A549 treated with CpdA at 1 μM for 4 hours (cell line): ENCODE measurements around the gene PRSS38. TPM values are rescaled to one million over a fixed set of nuclear protein-coding genes. Genes with fewer than 3 reads are reported as not detected.

Experiments used
- total RNA-seq: library from RNA; stranded (reverse); fragments of 200-300 nt; extraction: Qiagen RNA extraction; gene quantifications from 5 replicates; pipeline ENCODE4 v1.2.3, GENCODE V29; 2022; ENCODE audit warnings: low read depth

PRSS38 gene
- not detected in 5 replicates for total RNA-seq

GRCh38 chr1:227815468-227816409 is at the start of gene PRSS38:
PRSS38 (plus strand) TSS chr1:227815675; CDS start chr1:227815717, 42 bp downstream.

Other genes with a start within 250 kb of the PRSS38 start
- 23.6 to 29.8 TPM (median 28.2 TPM) in 5 replicates for gene JMJD4, start 80.4 kb upstream of the PRSS38 start, total RNA-seq
- gene SNAP47, start 80.2 kb upstream of the PRSS38 start, total RNA-seq: 24.9 to 32.5 TPM (median 30.1 TPM) in 5 replicates
- gene WNT9A, start 132.3 kb downstream of the PRSS38 start, total RNA-seq: 6.3 to 9.0 TPM (median 8.1 TPM) in 5 replicates
- gene WNT3A, start 191.3 kb downstream of the PRSS38 start, total RNA-seq: 0.02 to 0.06 TPM (median 0.05 TPM) in 3 of 5 replicates, not detected in the others